Limb (tissue), 2 donors: ENCODE results near the gene TASL.
"Not testable (repeated sequence)": the region's sequence is repeated elsewhere in the genome, so short reads cannot be mapped to it uniquely, and the experiment has no call there.

ENCODE experiments used
- DNase-seq, 2 donors: peaks; one replicate each; pipeline ENCODE4 v3.0.0-alpha.2; 2016; ENCODE audit errors: extremely low spot score in 2 of 2

TASL gene, protein sequence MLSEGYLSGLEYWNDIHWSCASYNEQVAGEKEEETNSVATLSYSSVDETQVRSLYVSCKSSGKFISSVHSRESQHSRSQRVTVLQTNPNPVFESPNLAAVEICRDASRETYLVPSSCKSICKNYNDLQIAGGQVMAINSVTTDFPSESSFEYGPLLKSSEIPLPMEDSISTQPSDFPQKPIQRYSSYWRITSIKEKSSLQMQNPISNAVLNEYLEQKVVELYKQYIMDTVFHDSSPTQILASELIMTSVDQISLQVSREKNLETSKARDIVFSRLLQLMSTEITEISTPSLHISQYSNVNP

GRCh38 chrX:30577362-30577991, at the start of gene TASL:
TSS of gene TASL (minus strand) at chrX:30577766. CDS start at chrX:30560355, 17,411 bp downstream.
- DNase-seq: no peak

- DNase-seq: no peak
These were observed 48.8 kb upstream of the TASL start for GRCh38 chrX:30626402-30626801.

DNA sequence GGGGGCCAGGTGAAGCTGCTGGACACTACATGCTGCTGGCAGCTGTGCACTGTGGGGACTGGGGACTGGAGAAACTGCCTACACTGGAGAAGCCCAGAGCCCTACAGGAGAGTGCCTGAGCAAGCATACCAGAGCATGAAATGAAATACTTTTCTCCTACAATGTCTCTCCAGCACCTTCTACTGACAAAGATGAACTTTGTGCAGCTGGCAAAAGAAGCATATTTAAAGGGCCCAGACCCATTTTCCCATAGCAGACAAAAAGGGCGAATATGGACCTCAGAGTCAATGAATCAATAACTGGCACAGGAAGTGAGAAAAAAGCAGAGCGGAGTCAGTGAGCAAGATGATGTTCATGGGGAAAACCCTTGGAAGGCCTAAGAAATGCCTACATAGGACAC, 44.8 kb upstream of the TASL start:
- no peak for DNase-seq

- no peak for DNase-seq
These were observed 43.5 kb upstream of the TASL start for GRCh38 chrX:30620980-30621618.

DNA sequence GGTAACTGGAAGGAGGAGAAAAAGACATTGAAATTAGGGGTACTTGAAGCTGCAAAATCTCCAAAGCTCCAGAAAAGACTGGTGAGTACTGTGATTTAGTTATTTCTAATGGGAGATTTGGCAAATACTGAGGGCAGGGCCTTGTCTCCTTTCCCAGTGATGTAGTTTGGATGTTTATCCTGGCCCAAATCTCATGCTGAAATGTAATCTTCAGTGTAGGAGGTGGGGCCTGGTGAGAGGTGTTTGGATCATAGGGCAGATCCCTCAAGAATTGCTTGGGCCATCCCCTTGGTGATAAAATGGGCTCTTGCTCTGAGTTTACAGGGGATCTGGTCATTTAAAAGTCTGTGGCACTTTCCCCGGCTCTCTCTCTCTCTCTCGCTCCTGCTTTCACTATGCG, 42.6 kb upstream of the TASL start:
- DNase-seq: no peak

- no peak for DNase-seq
These were observed 40.7 kb upstream of the TASL start for GRCh38 chrX:30618160-30618765.

DNA sequence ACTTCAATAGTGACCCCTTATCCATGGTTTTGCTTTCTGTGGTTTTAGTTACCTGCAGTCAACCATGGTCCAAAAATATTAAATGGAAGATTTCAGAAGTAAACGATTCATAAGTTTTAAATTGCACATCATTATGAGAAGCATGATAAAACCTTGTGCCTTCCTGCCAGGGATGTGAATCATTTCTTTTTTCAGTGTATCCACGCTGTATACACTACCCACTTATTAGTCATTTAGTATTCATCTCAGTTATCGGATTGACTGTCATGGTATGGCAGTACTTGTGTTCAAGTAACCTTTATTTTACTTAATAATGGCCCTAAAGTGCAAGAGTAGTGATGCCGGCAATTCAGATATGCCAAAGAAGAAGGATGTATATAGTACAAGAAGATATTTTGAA, 37.7 kb upstream of the TASL start:
- no peak for DNase-seq

- no peak for DNase-seq
These were observed 36.2 kb upstream of the TASL start for GRCh38 chrX:30613721-30614120.

DNA sequence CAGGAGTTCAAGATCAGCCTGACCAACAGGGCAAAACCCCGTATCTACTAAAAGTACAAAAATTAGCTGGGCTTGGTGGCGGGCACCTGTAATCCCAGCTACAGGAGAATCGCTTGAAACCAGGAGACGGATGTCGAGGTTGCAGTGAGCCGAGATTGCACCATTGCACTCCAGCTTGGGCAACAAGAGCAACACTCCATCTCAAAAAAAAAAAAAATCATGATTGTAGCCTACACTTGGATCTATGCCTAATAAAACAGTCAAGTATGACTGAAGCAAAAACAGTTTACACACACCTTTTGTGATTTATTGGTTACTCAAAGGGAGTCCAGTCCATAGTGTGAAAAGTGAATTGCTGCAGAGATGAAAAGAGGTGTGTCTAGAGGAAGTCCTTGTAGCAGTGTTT, 34.7 kb upstream of the TASL start:
- DNase-seq: no peak

DNA sequence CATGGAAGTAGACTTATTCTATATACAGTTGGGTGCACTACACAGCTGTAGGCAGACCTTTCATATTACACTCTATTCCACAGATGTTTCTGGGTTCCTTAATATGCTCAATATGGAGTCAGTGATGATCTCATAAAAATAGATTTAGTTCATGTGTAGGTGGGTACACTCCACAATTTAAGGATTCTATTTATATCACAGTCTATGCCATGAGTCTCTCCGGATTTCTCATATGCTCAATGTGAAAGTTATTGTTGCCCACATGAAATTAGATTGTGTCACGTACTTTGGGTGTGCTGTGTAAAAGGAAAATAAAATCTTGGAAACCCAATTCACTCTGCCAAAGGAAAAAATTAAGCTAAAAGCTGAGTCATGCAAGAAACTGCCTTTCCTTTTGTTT, 32.5 kb upstream of the TASL start:
- DNase-seq: no peak

DNA sequence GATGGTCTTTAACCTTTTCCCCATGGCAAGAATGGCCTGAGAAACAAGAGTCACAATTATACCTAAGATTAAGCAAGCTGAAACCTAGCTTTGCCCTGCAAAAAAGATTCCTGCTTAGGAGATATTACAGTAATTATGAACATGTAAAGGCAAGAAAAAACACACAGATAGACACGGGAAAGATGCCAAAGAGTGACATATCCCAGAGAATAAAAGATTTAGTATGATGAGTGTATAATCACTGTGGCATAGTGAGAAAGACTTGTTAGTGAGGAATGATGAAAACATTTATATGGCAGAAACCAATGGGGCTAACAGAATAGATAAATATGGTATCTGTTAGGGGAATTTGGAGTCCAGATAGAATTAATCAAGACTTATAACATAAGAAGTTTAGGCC, 29.6 kb upstream of the TASL start:
- DNase-seq: no peak

- DNase-seq: not testable (repeated sequence)
These were observed 23.0 kb upstream of the TASL start for GRCh38 chrX:30600269-30601176.

DNA sequence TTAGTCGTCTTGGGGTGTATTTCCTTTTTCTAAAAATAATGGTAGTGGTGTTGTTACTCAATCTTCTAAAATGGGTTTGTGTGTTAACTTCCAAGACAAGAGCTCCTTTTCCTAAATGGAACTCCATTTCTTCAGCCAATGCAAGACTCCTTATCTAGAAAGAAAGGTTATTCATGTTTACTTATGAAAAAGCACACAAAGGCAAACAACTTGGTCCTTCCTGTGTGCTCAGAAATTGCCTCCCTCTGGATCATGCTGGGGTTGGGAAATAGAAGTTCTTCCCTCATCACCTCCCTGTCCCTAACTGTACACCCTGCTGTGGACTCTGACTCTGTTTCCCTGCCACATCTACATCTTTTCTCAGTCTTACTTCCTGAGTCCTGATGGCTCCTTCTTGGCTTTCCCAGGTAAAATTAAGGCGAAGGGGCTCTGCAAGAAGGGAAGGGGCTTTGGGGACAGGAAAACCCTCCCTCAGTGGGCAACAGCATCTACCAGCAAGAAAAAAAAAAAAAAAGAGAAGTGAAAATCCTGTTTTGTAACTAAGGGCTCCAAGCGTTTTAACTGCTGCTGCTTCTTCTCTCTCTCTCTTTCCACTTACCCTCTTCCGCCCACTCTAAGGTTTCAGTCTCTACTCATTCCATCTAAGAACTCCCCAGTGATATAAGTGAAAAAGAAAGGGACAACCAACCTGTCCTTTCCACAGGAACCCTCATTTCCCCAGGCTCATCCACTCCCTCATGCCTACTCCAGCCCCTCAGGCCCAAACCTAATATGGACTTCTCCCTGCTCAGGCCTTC, 19.8 kb upstream of the TASL start:
- no peak for DNase-seq

GRCh38 chrX:30593440-30594200, 16.1 kb upstream of the TASL start:
- DNase-seq: no peak

- DNase-seq: no peak
These were observed 15.3 kb upstream of the TASL start for GRCh38 chrX:30592831-30593230.

GRCh38 chrX:30590368-30590767, 12.8 kb upstream of the TASL start:
- DNase-seq: no peak

DNA sequence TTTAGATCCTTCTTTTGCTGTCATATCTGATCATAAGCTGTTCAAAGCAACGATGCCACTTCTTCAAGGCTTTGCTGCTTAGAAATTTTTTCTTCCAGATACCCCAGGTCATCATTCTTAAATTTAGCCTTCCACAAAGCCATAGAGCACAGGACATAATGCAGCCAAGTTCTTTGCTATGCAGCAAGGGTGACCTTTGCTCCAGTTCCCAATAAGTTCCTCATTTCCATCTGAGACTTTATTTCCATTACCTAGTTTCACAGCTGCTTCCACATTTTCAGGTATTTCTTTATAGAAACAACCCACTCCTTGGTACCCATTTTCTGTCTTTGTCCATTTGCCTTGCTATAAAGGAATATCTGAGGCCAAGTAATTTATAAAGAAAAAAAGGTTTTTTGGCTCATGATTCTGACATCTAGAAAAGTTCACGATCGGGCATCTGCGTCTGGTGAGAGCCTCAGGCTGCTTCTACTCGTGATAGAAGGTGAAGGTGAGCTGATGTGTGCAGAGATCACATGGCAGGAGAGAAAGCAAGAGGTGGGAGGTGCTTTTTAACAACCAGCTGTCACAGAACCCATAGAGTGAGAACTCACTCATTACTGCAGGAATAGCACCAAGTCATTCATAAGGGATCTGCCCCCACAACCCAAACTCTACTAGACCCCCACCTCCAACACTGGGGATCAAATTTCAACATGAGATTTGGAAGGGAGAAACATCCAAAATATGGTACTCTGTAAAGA, 11.8 kb upstream of the TASL start:
- no peak for DNase-seq

- DNase-seq: no peak
These were observed 8.9 kb upstream of the TASL start for GRCh38 chrX:30586516-30586915.

GRCh38 chrX:30582664-30583063, 5.1 kb upstream of the TASL start:
- no peak for DNase-seq
